Tibial nerve (tissue), 4 donors: ENCODE data around the gene ACADS.

Experiments
- CTCF ChIP-seq, 5 experiments: fragments of 200-600 bp in 3 of 5; fragments of 450-650 bp in 2 of 5; sonication (generic) in 3 of 5; IDR thresholded peaks; one replicate each; pipeline ENCODE4 v1.5.1; 2016 to 2019; ENCODE audit warnings: antibody characterized with exemption in 5 of 5, mild to moderate bottlenecking in 3 of 5, moderate library complexity in 2 of 5
- EP300 ChIP-seq, 2 donors: sonication (generic); formaldehyde crosslinking; IDR thresholded peaks; one replicate each; pipeline ENCODE4 v1.6.1; 2017; ENCODE audit warnings: antibody characterized with exemption in 2 of 2, mild to moderate bottlenecking in 1 of 2
- POLR2A ChIP-seq, 2 donors: fragments of 450-650 bp; IDR thresholded peaks; one replicate each; pipeline ENCODE4 v1.6.1; 2017; ENCODE audit warnings: antibody characterized with exemption in 2 of 2, mild to moderate bottlenecking in 2 of 2, moderate library complexity in 2 of 2

GRCh38 chr12:120744922-120745493 lies 19.4 kb downstream of the ACADS start:
- TF ChIP-seq CTCF (IDR thresholded peaks at IDR 0.05) (no peak), POLR2A (IDR thresholded peaks at IDR 0.05) (no peak), EP300 (IDR thresholded peaks at IDR 0.05) (no peak)
